ENCODE results near the gene BLM. TPM values are rescaled to one million over a fixed set of nuclear protein-coding genes. Genes with fewer than 3 reads are reported as not detected.

The BLM gene
- total RNA-seq = 10 to 100 TPM; 31.2 to 33.6 TPM

DNA sequence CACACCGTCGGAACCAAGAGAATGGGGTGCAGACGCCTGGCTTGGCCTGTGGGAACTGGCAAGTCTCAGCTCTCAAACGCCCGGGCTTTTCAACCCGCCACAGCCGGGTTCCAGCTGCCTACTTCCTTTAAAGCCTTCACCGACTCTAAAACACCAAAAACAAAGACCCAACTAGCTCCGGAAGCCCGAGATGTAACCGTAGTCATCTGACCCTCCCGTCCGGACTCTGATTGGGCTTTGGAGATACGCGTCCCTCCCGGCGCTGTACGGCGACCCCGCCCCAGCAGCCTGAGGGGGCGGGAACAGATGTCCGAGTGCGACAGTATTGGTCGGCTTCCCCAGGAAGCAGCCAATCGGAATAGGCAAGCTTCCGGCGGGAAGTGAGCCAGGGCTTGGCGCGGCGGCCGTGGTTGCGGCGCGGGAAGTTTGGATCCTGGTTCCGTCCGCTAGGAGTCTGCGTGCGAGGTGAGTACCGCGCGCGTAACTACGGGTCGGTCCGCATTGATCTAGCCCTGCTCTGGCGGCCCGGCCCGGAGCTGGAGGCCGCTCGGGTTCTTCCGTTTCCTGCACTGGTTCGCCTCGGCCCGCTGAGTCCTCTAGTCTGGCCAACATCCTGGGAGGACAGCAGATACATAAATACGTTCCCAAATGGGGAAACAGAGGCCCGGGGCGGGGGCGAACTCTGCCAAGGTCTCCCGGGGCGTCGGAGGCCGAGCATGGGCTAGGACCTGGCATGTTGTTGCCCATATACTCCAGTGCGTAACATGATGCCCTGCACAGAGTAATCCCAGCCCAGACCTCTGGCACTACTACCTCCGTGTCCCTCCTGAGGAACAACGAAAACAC is at the start of gene BLM:
Gene BLM, plus strand, starts transcription at position 371 of the 846 bp plus-strand sequence. CDS start 30,047 bp downstream, outside the sequence.

Other genes starting within 250 kb of the BLM start
- 100 to 1,000 TPM; 101 to 102 TPM for gene CRTC3, start 187.4 kb upstream of the BLM start, total RNA-seq
- gene FURIN, start 151.2 kb downstream of the BLM start, total RNA-seq = 100 to 1,000 TPM; 122 to 123 TPM
- 10 to 100 TPM in 1 of 2 experiments, 1 to 10 TPM in 1; 8.2 to 12.9 TPM for gene FES, start 167.2 kb downstream of the BLM start, total RNA-seq
- 100 to 1,000 TPM; 100 to 103 TPM for gene MAN2A2, start 186.0 kb downstream of the BLM start, total RNA-seq
- 10 to 100 TPM; 28.5 to 29.2 TPM for gene HDDC3, start 215.2 kb downstream of the BLM start, total RNA-seq
- gene UNC45A, start 217.9 kb downstream of the BLM start, total RNA-seq = 10 to 100 TPM; 67.9 to 68.9 TPM
- 10 to 100 TPM; 26.7 to 27.8 TPM for gene RCCD1, start 237.5 kb downstream of the BLM start, total RNA-seq

Measured in activated naive CD4-positive, alpha-beta T cell treated with anti-CD3 and anti-CD28 coated beads, Interleukin-2, amount 10 ng/mL, durations not matched to agents 5 hours and 36 hours (primary cell).